Mammary epithelial cell (primary cell): ENCODE results near the gene ACYP2.

Source experiments
- CTCF ChIP-seq, 2 donors: IDR thresholded peaks in 1 of 2; conservative IDR thresholded peaks in 1 of 2; 2 replicates each; pipeline ENCODE4 v1.5.1; 2011 to 2012; ENCODE audit warnings: inconsistent platforms in 2 of 2, low read length in 2 of 2, mild to moderate bottlenecking in 2 of 2, control low read depth in 1 of 2, low read depth in 1 of 2; ENCODE audit not compliant: insufficient read depth in 1 of 2; ENCODE audit errors: extremely low read depth in 1 of 2
- EZH2 ChIP-seq: IDR thresholded peaks from 2 replicates; pipeline ENCODE4 v1.6.1; 2012; ENCODE audit warnings: low read length, inconsistent platforms, borderline replicate concordance

GRCh38 chr2:54065891-54066290 lies 49.5 kb upstream of the ACYP2 start:
- no peak for TF ChIP-seq CTCF (conservative IDR thresholded peaks at IDR 0.05 in 1 of 2, IDR thresholded peaks at IDR 0.05 in 1 of 2; ENCODE audit: extremely low read depth in 1 of 2, insufficient read depth in 1 of 2, low read depth in 1 of 2, low read length in 2 of 2)
- TF ChIP-seq EZH2: no peak
